NCI-H2107 treated with DMSO at 0.1 percent for 48 hours (cell line): ENCODE results near the gene LRMDA.
A peak's percentile ranks its signal among the peaks of the same experiment; 100 is the strongest.

Experiments used
- DNase-seq: peaks from one replicate; lab custom pipeline; 2025; ENCODE audit not compliant: unreplicated experiment; lab: John Stamatoyannopoulos, UW

LRMDA gene

GRCh38 chr10:76302961-76303630 lies 871.7 kb downstream of the LRMDA start:
- DNase-seq, result no peak

GRCh38 chr10:76303682-76304316 lies 872.4 kb downstream of the LRMDA start:
- DNase-seq, result peak; percentile 78

- no peak for DNase-seq
These were observed 874.6 kb downstream of the LRMDA start for GRCh38 chr10:76305930-76306615.

DNA sequence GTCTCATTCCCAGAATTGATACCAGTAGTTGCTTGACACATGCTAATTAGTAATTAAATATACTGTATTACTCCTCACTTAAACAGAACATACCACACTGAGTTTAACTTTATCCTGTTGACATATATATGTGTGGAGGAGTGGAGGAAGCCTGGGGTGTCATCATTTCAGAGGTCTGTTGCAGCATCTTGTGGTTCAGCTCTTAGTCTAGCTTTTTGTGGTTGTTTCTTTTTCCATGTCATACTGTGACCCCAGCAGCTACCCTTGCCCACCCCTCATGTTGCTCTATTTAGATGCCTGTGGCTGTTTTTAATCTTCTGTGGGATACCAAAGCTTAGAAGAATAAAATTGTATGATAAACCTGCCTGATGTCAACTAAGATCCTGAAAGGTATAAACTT lies 875.4 kb downstream of the LRMDA start:
- no peak for DNase-seq

DNA sequence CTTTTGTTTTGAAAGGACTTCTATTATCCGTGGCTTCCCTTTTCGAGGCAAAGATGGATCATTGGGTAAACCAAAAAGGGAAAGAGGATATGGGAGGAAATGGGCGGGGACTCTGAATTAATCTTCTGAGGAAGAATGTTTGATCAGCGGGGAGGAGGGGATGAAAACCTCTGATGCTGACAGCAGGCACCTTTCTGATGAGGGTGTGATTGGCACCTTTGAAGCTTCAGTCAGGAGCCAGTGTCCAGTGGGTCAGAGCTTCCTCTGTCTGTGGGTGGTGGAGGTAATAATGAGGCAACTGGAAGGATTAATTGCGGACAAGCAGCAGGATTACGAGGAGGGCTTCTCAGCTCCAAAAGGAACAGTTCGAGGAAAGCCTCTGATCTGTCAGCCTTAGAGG lies 877.6 kb downstream of the LRMDA start:
- DNase-seq, result no peak

- no peak for DNase-seq
These were observed 878.5 kb downstream of the LRMDA start for GRCh38 chr10:76309741-76310587.

- DNase-seq, result no peak
These were observed 879.2 kb downstream of the LRMDA start for GRCh38 chr10:76310588-76311080.

- peak; percentile 10 for DNase-seq
These were observed 880.6 kb downstream of the LRMDA start for GRCh38 chr10:76311752-76312636.

GRCh38 chr10:76315240-76315639 lies 883.8 kb downstream of the LRMDA start:
- DNase-seq, result no peak

DNA sequence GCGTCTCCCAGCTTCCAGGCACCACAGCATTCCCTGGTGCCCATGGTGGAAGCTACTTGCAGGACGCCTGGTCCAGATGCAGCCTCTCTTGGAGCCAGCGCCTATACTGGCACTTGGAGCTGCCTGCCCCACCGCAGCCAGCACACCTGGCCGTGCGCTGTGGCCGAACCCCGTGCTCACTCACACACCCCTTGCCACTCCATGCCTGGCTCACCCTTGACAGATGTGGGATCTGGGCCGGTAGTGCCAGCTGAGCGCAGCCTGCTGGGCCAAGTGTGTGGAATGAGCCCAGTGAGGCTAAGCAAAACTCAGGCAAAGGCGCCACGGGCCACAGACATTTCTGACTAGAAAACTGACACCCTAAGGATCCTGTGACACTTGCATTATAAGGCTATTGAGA lies 884.8 kb downstream of the LRMDA start:
- no peak for DNase-seq

- no peak for DNase-seq
These were observed 885.7 kb downstream of the LRMDA start for GRCh38 chr10:76317078-76317477.

GRCh38 chr10:76318211-76318610 lies 886.8 kb downstream of the LRMDA start:
- no peak for DNase-seq

GRCh38 chr10:76319661-76320060 lies 888.2 kb downstream of the LRMDA start:
- no peak for DNase-seq

DNA sequence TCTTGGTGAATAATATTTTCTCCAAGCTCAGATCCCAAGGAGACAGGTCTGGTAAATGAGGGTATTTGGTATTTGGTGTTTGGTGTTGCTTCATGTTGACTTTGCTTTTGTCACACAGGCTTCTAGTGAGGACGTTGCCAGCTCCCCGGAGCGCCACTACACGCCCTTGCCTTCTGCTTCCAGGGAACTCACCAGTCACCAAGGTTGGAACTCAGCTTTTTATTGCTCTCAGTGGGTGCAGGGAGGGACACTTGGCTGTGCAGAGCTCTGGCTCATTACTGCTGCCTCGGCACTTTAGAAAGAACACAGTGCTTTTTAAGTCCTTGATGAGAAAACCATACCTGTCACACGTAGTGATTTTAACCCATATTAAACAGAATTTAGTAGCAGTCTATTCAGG lies 892.9 kb downstream of the LRMDA start:
- DNase-seq, result no peak

DNA sequence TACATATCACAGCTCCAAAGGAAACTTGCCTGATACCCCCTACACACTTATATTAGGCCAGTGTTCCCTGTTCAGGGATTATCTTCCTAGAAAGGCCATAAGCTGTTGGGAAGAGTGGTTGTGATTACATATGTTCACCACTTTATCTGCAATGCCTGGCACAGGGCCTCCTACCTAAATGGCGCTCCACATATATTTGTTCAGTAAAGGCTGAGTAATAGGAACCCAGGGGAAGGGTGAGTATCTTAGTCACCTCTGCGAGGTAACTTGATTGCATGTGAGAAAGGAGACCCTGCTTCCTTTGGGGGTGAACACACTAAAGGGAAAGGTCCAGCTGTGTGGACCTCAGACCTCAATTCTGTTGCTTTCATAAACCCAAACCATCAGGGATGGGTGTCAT lies 896.0 kb downstream of the LRMDA start:
- no peak for DNase-seq

DNA sequence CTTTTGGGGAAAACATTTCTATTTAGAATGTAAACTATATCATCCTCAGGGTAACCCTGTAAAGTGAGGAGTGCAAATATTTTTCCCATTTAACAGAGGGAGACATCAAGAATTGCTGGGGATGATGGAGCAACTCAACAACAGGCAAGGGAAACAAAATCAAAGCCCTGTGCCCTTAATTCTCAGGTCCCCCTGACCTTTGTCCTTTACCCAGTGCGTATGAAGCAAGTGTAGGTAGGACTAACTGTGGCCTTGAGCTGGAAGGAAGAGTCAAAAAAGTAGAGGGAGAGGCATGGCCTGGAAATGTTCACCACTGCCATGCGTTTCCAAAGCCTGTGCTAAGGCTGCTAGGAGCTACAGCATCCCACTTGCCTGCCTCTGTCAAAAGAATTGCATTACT lies 896.9 kb downstream of the LRMDA start:
- DNase-seq, result no peak

DNA sequence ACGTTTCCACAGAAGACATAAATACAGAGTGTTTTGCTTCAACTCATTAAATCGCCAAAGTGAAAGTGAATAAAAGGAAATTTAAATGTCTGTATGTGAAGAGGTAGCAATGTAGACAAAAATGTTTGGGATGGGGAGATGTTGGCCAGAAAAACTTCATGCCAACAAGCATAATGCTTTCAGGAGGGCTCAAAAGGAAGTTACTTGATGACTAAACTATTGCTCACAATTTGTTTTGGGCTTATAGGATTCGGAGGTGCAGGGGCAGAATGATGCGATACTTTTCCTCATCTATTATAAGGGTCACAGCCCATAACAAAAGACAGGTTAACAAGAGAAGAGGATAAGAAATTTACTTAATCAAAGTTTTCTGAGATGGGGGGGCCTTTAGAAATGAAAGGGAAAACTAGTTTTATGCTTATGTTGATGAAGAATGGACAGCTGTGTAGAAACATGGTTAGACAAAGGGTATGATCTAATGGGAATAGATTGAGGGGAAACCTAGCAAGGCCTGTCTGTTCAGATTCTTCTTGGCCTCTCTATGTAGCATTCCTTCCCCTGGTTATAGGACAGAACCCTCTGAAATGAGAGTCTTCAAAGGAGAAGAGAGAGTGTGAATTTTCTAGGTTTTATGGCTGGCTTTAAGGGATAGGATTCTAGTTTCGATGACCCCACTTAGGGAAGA lies 898.6 kb downstream of the LRMDA start:
- no peak for DNase-seq

GRCh38 chr10:76331742-76332141 lies 900.3 kb downstream of the LRMDA start:
- DNase-seq, result no peak

GRCh38 chr10:76333326-76333725 lies 901.9 kb downstream of the LRMDA start:
- no peak for DNase-seq

DNA sequence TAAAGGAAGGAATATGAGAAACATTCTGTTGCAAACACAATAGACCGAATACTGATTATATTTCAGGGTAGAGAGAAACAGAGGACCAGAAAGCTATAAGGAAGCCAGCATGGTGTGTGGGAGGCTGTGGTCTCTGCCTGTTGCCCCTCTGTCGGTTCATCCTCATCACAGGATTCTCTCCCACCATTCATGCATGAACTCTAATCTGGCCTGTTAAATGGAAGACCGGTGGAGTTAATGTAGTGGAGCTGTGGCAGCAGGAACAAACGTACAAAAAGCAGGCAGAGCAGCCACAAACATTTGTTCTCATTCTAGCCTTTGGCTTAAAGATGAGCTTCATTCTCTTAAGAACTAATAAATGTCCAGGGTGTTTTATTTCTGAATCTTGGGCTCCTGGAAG lies 902.4 kb downstream of the LRMDA start:
- no peak for DNase-seq
